GM12865 (cell line): Measurements from ENCODE around the gene DSTN.
A peak's percentile ranks its signal among the peaks of the same experiment; 100 is the strongest.

ENCODE experiments used
- DNase-seq: peaks from one replicate; pipeline ENCODE4 v3.0.0; 2010; ENCODE audit warnings: low read depth
- H3K4me3 ChIP-seq: 2 replicates; pipeline ENCODE4 v1.5.1; 2011; ENCODE audit warnings: mild to moderate bottlenecking, low read depth, low read length, control low read depth
- TF ChIP-seq, protein P1 (sequence below): IDR thresholded peaks from 2 replicates; pipeline ENCODE4 v1.5.1; 2011; ENCODE audit warnings: low read length, control low read depth, low read depth, inconsistent platforms; ENCODE audit not compliant: insufficient read depth; ENCODE audit errors: missing control alignments

The DSTN gene

DNA sequence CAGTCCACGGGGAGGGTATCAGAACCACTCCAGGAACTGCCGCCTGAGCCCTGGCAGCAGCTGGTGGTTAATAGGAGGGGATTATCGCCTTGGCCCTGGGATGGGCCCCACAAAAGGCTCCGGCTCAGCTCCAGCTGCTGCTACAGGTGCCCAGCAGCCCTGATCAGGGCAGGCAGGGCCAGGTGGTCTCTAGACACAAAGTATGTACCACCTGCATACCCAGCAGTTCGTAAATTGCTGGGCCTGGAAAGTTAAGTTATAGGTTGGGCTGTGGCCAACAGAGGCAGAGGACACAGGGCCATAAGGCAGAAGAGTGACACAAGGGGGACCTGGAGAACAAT lies 77.1 kb downstream of the DSTN start:
- TF ChIP-seq, protein P1, sequence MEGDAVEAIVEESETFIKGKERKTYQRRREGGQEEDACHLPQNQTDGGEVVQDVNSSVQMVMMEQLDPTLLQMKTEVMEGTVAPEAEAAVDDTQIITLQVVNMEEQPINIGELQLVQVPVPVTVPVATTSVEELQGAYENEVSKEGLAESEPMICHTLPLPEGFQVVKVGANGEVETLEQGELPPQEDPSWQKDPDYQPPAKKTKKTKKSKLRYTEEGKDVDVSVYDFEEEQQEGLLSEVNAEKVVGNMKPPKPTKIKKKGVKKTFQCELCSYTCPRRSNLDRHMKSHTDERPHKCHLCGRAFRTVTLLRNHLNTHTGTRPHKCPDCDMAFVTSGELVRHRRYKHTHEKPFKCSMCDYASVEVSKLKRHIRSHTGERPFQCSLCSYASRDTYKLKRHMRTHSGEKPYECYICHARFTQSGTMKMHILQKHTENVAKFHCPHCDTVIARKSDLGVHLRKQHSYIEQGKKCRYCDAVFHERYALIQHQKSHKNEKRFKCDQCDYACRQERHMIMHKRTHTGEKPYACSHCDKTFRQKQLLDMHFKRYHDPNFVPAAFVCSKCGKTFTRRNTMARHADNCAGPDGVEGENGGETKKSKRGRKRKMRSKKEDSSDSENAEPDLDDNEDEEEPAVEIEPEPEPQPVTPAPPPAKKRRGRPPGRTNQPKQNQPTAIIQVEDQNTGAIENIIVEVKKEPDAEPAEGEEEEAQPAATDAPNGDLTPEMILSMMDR, result no peak
- no peak for DNase-seq
- no peak overlapping the region for H3K4me3 ChIP-seq

DNA sequence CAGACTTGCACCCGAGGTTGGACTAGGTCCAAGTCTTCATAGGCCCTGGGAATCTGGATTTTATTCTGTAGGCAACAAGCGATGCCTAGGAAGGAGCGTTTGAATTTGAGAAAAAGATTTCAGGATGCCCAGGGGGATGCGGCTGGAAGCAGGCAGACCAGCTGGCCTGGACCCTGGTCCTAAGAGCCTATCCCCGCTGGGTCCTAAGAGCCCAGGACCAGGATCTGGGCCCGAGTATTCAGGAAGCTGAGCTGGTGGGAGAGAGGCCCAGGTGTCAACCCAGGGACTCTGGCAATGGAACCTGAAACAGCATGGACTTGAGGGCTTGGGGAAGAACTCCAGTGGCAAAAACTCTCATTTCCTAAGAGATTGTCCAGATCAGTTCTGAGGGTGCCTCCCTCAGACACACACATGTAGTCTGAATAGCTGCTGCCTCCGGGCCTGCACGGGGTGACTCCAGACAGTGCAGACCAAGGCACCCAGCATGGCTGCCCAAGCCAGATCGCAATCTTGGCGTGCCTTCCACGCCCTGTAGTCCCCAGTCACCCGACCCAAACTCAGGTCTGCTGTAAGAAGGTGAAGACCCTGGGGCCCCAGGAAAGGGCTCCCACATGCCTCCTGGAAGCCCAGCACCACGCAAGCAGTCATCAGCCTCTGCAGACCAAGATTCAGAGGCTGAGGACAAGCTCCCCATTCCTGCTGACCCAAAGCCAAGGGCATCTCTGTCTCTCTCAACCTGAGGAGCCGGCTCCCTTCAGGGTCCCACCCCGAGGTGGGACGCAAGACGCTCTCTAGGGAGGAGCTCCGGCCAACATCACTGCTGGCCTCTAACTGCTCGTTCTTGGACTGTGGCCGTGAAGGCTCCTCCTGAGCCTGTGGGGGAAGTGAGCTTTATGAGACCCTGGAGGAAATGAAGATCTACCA lies 77.8 kb downstream of the DSTN start:
- H3K4me3 ChIP-seq, result no peak overlapping the region
- TF ChIP-seq, protein P1, result no peak
- DNase-seq, result no peak

DNA sequence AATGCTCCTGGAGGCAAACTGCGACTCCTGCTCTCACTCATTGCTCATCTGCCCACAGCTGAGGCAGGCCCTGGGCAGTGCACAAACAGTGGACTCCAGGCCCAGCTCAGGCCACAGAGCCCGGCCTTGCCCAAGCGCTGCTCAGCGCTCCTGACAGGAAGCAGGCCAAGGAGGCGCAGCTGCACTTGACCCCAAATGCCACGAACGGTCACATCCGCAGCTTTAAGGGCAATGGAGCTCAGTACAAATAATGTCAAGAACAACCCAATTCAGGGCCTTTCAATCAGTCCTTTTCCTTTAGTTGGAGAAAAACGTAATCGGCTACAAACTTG lies 78.4 kb downstream of the DSTN start:
- TF ChIP-seq, protein P1, result no peak
- no peak overlapping the region for H3K4me3 ChIP-seq
- no peak for DNase-seq

DNA sequence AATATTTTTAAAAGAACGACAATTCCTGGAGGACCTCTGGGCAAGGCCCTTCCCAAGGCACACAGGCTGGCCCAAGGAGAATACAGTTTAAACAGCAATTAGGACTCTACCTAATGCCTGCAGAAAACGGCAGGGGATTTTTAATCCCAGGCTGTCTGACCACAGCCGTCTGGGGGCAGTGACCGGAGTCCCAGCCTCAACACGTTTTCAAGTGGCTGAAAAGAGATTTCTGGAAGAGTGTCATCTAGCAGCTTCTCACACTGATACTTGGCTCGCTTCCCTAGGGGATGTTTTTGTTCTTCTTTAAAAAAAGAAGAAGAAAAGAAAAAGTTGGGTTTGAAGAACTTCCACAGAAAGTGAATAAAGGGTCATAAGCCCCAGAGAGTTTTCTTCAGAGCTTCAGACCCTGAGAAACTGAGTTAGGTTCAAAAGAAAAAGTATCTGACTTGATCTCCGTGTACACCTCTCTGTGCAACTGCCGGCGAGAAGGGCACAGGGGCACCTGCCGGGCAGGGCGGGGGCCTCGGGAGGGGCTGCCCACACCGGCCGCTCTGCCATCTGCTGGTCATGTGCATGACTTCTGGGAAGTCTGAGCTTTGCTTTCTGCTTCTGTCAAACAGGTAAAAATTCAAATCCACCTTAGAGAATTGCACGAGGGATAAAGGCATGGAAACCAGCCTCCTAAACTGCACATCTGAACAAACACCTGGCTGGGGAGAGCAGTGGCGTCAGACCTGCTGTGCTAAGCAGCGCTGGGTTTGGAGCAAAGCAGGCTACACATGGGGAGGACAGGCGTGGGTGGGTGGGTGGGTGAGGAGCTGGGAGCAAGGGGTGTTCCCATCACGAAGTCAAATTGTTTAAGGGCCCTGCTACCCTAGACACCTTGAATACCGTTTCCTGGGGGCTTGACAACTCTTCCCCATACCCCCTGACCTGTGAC lies 79.2 kb downstream of the DSTN start:
- no peak overlapping the region for H3K4me3 ChIP-seq
- peak; percentile 21 for DNase-seq
- TF ChIP-seq, protein P1, result no peak

DNA sequence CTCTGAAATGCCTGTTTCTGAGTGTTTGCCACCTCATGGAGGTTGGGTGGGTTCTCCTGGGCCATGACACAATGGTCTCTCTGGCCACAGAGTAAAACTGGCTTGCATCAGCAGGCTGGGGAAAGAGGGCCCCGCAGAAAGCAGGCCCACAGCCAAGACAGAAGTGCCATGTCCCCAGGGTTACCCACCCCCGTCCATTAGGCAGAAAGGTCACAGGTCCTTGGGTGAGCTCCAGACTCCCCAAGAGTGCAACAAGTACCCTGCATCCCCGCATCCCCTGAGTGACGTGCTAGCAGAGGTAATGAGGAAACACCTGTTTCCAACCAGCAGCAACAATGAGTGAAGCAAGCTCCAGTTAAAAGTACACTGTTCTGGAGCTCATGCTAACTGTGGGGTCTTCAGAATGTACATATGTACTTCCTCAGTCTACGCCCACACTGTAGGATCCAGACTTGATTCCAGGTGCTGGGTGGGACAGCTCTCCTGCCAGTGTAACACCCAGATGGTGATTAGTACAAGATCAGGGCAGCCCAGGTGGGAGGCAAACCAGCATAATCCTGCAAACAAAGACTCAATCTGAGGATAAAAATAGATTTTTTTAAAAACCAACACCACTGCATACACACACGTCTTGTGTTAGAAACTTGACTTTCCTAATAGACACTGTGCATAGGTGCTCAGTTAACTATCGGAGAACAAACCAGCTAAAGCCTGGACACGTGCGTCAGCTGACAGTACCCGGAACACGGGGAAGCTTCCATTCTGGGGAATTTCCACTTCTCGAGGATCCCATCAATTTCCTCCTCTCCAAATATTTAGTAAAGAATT lies 80.6 kb downstream of the DSTN start:
- DNase-seq, result no peak
- no peak overlapping the region for H3K4me3 ChIP-seq
- TF ChIP-seq, protein P1, result no peak

DNA sequence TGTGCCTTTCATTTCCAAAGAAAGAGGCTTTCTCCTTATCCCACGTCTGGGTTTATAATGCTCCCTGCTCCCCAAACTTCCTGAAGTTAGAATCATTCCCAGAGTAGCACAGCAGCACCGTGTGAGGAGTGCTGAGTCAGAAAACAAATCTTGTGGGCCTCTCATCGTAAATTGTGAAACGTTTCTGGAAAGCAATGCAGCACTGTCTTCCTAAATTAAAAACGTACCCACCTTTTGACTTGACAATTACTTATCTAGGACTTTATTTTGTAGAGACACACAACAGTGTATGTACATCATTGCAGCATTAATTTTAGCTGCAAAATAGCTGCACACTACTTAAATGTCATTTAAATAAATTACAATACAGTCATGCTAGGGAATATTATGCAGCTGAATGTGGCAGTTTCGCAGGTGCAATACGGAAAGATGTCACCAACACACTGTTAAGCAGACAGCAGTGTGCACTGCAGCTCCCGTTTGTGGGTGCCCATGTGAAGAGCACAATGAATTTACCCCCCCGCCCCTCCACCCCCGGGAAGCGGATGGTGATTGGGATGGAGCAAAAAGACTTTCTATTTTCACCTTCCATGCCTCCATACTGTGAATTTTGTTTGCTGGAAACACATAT lies 81.4 kb downstream of the DSTN start:
- no peak for DNase-seq
- no peak overlapping the region for H3K4me3 ChIP-seq
- TF ChIP-seq, protein P1, result no peak
